NB4 (cell line): ENCODE data around the gene PRDM15.

Experiments
- POLR2A ChIP-seq: IDR thresholded peaks from 2 replicates; pipeline ENCODE4 v1.6.1; 2011; ENCODE audit warnings: mild to moderate bottlenecking; ENCODE audit not compliant: insufficient read length; ENCODE audit errors: extremely low read depth
- TF ChIP-seq, protein P1 (sequence below): IDR thresholded peaks from one replicate; pipeline ENCODE4 v1.5.1; 2012; ENCODE audit warnings: low read depth, low read length
- TF ChIP-seq, protein P2 (sequence below): IDR thresholded peaks from 2 replicates; pipeline ENCODE4 v1.6.1; 2011; ENCODE audit warnings: low read depth, low read length

DNA sequence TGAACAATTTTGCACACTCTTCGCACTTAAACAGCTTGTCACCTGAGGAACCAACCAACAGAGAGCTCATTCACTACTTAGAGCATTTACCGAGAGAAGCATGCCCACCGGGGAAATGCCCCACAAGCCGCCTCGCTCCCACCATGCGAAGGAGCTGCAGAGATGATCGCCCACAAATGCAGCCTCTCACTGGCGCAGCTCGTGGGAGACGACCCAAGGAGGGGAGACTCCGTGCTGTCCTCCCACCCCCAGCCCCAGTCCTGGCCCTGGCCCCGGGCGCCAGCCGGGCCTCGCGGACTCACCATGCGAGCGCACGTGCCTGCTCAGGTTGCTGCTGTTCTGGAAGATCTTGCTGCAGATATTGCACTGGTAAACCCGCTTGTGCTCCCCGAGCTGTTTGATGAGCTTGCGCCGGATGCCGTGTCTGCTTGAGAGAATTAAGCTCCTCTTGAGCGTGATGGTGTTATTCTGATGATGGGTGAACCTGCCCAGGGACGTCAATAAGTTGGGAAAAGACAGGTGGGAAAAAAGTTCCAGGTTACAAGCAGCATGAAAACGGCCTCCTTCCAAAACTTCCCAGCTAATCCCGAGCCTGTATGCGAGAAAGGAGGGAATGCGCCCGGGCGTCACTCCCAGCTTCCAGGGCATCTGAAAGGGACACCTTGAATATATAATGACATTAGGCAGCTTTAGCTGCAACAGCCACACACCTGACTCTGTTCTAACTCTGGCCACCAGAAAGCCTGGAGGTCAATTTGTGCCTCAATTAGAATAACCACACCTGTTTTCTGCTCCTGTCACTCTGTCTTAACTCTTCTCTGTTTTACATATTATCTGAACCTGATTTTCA, 42.8 kb downstream of the PRDM15 start:
- TF ChIP-seq, protein P1, sequence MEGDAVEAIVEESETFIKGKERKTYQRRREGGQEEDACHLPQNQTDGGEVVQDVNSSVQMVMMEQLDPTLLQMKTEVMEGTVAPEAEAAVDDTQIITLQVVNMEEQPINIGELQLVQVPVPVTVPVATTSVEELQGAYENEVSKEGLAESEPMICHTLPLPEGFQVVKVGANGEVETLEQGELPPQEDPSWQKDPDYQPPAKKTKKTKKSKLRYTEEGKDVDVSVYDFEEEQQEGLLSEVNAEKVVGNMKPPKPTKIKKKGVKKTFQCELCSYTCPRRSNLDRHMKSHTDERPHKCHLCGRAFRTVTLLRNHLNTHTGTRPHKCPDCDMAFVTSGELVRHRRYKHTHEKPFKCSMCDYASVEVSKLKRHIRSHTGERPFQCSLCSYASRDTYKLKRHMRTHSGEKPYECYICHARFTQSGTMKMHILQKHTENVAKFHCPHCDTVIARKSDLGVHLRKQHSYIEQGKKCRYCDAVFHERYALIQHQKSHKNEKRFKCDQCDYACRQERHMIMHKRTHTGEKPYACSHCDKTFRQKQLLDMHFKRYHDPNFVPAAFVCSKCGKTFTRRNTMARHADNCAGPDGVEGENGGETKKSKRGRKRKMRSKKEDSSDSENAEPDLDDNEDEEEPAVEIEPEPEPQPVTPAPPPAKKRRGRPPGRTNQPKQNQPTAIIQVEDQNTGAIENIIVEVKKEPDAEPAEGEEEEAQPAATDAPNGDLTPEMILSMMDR, result no peak
- TF ChIP-seq POLR2A, result no peak
- TF ChIP-seq, protein P2, sequence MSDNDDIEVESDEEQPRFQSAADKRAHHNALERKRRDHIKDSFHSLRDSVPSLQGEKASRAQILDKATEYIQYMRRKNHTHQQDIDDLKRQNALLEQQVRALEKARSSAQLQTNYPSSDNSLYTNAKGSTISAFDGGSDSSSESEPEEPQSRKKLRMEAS, result no peak
